ENCODE results near the gene NELL2.
"Not testable (repeated sequence)": the region's sequence is repeated elsewhere in the genome, so short reads cannot be mapped to it uniquely, and the experiment has no call there.

NELL2 gene

DNA sequence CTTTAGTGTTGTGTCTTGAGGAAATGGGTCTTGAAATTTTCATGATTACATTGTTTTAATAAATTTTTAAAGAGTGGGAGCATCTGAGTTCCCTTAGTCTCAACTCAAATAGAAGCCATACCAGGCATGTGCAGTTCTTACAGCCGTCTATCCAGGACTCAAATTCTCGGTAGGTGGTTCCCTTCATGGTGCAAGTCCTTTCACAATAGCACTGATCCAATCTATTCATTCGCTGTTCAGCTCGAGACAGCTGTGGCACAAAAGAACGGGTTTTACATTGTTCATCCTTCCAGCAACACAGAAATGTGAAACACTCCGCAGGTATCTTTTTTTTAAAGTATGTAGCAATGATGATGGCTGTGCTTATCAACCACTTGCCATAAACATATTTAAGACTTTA, 100.2 kb downstream of the NELL2 start:
- DNase-seq: no peak

DNA sequence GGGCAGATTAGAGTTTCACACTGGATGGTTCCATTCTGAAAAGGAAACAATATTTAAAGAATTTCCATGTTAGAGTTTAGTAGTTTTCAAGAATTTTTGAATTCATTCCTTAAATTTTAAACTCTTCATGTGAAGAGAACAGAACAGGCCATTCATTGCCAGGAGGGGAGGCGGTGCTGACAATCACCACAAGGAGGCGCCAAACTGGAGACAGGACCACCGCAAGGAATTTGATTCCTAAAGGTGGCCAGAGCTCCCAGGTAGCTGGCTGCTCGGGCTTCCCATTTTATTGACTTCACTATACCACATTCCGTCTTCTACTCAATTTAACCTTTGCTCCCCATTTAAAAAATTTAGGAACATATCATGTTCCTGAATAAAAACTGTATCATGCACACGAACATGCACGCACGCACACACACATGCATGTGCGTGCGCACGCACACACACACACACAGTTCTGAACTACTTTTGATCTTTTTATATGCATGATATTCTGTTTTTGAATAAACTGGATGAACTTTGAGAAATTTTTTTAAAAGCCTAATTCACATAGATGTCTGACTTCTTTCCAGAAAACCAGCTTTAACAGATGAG, 101.2 kb downstream of the NELL2 start:
- no peak for DNase-seq

DNA sequence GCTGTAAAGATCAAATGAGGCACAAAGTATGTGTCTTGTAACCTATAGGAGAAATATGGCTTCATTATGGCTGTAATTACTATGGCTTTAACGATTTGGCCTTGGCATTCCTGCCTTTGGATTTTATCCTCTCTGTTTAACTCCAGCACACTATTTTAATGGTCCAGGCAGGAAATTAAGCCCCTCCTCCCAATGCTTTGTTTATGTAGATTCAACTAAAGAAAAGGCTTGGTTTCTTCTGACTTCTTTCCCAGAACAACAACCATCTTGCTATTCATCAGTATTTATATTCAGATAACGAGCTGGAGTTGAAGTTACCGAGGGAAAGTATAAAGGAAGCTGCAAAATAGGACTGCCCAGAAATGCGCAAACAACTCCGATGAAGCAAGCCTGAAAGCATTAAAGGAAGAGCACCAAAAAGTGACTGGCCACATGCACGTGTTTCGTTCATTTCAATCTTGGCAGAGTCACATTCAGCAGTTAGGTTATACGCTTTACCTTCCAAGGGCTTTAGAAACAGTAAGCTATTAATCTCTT, 104.6 kb downstream of the NELL2 start:
- DNase-seq: no peak

DNA sequence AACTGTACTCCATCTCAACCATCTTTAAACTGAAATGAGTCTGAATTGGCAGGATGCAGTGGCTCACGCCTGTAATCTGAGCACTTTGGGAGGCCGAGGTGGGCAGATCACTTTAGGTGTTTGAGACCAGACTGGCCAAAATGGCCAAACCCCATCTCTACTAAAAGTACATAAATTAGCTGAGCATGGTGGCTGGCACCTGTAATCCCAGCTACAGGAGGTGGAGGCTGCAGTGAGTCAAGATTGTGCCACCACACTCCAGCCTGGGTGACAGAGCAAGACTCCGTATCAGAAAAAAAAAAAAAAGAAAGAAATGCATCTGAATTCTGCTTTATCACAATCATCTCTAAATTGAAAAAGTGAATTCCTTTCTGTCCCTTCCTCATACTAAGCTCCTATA, 110.3 kb downstream of the NELL2 start:
- DNase-seq: no peak

DNA sequence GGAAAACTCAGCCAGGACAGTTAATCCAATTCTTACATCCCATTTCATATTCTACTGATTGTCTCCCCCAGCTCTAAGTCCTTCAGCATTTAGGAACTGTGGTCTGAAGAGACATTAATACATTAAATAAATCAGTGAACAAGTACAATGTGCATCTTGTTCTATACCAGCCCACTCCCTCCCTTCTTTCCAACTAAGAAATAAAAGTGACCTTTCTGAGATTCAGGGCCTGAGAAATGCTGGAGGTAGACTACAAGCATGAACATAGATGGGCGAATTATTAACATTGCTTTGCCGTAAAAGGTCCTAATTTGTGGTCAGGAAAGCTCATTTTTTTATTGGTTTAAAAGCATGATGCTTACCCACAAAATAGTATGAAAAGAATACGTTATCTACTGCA, 113.1 kb downstream of the NELL2 start:
- DNase-seq: no peak

DNA sequence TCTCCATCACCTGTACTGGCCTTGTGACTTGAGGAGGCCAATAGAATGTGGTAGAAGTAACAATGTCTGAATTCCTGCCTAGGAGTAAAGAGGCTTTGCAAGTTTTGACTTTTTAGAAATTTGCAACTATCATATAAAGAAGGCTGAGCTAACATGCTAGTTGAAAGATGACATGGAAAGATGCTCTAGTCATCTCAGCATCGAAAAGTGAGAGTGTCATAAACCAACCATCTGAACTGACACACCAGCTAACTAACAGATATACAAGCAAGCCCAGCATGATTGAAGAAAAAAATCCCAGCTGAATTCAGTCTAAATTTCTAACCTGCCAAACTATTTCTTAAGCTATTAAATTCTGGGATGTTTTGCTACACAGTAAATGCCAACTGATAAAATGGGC, 116.8 kb downstream of the NELL2 start:
- DNase-seq: no peak

DNA sequence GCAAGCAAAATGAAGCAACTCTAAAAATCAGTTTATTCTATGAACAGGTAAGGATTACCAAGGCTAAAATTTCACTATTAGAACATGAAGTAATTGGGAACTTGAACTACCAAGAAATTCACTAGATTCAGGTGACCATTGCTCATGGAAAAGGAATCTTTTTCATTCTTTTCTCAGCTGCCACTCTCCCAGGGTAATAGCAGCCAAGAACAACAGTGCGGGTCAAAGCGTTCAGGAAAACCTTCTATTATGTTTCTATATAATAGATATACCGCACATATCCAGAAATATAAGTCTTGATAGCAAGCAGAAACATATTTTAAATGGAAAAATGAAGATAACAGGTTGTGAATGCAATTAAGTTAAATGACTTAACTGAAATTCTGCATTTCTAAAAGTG, 125.6 kb downstream of the NELL2 start:
- no peak for DNase-seq

DNA sequence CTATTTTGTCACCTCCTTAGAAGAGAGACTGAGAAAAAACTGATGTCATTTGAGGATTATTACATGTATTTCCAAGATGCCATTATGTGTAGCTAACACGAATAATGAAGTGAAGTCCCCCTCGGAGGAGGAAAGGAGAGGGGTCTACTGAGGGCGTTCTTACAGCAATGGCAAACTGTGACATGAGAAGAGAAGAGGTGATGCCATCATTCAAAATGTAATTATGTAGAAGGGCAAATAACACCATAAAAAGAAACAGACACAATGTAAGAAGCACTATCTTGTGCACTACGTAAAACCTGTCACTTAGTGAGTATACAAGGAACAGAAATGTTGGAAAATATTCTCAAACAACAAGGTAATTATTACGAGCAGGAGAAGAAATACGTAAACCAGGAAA, 126.5 kb downstream of the NELL2 start:
- DNase-seq: no peak

DNA sequence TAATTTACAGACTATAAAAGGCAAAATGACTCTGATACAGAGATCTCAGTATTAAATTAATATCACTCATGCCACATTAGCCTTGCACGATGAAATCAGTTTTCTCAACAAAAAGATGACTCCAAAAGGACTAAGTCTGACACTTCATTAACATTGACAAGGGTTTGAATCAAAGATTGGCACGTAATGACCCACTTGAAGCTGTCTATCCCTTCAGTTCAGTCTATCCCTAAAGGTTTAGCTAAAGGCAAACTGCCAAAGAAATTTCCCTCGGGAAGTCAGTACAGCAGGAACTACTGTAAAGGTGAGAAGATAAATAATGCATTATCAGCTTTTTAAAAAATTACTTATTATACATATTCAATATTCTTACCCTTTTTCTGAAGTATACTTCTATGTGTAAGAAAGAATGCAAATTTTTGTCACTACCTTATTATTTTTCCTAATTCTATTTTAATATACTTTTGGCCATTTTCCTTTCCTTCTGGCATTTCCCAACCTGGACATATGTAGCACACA, 127.1 kb downstream of the NELL2 start:
- no peak for DNase-seq

DNA sequence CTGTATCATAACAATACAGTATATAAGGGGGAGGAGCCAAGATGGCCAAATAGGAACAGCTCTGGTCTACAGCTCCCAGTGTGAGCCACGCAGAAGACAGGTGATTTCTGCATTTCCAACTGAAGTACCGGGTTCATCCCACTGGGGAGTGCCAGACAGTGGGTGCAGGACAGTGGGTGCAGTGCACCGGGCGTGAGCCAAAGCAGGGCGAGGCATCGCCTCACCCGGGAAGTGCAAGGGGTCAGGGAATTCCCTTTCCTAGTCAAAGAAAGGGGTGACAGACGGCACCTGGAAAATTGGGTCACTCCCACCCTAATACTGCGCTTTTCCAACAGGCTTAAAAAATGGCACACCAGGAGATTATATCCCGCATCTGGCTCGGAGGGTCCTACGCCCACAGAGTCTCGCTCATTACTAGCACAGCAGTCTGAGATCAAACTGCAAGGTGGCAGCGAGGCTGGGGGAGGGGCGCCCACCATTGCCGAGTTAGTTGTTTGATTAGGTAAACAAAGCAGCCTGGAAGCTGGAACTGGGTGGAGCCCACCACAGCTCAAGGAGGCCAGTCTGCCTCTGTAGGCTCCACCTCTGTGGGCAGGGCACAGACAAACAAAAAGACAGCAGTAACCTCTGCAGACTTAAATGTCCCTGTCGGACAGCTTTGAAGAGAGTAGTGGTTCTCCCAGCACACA, 134.7 kb downstream of the NELL2 start:
- DNase-seq: not testable (repeated sequence)

DNA sequence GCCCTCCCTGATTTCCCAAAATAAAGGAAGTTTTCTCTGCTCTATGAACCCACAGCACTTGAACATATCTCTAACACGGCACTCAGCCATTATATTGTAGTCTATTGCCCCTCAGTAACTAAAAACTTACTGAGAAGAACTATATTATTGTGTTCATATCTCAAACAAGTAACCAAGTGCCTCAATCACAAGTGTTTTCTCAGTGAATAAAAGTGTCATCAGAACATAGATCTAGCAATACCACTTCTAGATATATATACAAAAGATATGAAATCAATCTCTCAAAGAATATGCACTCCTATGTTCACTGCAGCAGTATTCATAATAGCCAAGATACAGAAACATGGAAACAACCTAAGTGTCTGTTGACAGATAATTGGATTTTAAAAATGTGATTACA, 138.1 kb downstream of the NELL2 start:
- no peak for DNase-seq

DNA sequence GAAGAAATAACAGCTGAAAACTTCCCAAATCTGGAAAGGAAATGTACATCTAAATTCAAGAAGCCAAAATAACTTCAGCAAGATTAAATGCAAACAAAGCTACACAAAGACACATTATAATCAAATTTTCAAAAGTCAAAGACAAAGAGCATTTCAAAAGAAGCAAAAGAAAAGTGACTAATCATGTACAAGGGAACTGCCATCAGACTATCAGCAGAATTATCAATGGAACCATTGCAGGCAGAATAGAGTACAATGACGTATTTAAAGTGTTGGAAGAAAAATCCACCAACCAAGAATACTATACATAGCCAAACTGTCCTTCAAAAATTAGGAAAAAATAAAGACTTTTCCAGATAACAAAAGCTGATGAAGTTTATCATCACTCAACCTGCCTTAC, 147.5 kb downstream of the NELL2 start:
- DNase-seq: no peak

DNA sequence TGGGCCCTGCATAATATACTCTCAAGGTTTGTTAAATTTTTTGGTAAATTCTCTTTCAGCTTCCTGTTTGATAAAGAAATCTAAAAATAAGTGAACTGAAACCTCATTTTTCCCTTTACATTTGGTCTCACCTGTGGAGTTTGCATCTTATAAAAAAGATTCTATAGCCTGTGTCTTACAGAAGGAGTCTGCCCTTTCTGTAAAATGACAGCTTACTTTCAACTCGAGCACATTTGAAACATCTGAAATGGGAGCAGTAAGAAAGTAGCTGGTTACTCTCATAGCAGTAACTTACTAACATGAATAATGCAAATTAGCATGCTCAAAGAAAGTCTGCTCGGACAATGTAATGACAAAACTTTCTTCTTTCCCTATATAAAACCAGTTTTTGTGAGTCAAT, 155.8 kb downstream of the NELL2 start:
- no peak for DNase-seq

DNA sequence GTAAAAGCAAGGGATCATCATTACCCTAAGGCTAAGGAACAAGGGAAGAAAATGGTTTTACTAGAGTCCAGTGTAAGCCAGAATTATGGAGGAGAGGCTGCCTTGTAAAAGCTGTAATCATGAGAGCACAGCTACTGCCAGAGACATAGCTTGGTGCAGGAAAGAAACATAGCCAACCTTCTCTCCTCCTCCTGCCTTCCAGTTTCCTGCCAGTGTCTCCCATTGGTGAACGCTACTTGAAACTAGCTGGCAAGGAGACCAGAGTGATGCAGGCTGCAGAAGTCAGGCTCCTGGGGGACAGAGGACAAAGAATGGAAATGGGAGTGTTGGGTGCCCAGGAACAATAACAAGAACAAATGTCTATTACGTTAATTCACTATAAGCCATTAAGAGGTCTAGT, 158.5 kb downstream of the NELL2 start:
- DNase-seq: no peak

DNA sequence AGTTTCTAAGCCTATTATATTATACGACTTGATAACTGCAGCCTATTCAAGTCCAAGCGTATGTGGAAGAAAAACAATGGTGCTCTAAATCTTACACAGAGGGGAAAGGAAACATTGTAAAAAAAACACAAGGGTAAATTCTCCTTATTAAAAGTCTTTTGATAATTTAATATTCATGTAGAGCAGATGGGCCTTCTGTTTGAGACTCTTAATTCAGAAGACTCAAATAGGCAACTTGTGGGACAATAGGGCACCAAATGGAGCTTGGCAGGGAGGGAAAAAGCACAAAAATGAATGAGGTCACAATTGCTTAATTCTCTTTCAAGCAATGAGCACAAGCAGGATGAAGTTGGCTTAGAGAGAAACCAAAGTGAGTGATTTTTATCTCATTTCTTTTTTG, 159.4 kb downstream of the NELL2 start:
- no peak for DNase-seq

DNA sequence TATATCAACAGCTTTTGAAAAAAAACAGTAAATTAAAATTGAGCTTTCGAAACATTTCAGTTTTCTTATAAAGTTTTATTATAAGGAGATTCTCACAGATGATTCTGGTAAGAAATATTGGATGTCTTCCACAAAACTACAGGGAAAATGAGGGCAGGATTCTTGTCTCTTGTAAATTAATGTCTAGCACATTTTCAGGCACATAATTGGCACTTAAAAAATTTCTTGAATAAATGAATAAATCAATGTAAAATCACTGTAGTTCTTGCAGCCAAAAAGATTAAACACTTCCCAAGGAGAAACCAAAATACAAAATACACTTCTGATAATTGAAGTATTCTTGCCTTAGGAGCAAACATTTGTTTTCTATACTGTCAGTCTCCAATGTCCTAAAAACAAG, 164.4 kb downstream of the NELL2 start:
- DNase-seq: no peak

DNA sequence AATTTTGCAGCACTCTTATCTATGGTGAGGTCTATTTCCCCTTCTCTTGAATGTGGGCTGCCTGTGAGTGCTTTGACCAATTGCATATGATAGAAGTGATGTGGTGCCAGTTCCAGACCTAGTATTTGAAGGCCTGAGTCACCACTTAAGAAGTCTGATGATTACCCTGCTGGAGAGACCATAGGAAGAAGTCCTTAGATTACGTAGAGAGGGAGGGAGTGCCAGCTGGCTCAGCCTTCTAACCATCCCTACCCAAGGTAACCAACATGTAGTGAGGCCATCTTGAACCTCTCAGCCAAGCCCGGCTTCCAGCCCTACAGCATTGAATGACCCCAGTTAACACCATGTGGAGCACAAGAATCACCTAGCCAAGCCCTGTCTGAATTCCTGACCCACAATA, 166.9 kb downstream of the NELL2 start:
- DNase-seq: no peak

DNA sequence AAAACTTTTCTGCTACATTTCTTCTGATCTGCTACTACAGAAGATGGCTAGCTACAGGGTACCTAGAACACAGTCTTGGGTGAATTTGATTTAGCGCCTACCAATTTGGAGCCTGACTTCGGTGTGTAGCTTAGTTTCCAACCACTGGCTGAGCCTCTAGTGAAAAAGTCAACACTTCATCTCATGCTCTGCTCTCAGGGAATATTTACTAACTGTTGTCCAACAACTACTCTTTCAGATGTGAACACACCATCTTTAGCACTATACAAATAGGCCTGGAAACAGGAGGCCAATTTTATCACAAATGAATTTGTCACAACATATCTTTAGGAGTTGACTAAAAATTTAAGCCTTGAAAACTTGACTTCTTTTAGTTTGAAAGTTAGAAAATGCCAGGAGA, 167.9 kb downstream of the NELL2 start:
- no peak for DNase-seq

DNA sequence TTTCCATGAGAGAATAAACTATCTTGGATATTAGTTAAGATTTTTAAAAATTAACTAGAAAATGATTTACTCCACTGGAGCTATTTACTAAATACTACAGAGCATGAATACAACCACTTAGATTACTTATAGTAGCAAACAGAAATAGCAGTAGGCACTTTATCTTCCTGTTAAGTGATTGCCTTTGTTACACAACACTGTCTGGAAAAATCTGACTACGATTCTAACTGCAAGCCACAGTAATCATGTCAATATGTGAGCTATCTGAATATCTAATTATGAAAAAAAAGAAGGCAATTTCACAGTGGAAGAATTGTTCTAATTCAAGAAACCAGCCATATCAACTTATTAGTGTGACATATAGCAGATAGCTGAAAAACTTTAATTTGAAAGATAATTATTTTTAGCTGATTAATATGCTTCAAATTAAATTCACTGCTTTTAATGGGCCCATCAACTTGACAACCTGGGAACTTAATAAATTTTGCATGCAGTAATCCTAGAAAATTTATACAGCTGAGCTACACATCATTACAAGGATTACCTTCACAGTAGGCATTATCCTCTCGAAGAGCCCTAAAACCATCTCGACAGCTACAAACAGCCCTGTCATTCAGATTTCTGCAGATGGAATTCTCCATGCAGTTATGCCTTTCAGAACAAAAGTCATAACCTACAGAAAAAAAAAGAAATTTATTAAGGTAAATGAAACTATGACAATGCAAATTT, 172.8 kb downstream of the NELL2 start:
- DNase-seq: no peak

DNA sequence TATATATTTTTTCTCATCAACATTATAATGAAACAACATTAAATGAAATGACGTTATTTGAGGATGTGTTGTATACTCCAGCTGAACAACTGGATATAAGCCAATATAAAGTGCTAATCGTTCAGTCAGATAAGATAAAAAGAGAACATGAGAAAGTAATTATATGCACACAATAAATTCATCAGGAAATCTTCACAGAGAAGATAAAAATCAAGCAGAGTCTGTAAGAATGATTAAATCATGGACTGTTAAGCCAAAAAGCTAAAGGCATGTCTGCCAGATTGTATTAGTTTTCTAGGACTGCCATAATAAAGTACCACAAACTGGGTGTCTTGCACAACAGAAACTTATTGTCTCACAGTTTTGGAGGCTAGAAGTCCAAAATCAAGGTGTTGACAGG, 178.6 kb downstream of the NELL2 start:
- no peak for DNase-seq

DNA sequence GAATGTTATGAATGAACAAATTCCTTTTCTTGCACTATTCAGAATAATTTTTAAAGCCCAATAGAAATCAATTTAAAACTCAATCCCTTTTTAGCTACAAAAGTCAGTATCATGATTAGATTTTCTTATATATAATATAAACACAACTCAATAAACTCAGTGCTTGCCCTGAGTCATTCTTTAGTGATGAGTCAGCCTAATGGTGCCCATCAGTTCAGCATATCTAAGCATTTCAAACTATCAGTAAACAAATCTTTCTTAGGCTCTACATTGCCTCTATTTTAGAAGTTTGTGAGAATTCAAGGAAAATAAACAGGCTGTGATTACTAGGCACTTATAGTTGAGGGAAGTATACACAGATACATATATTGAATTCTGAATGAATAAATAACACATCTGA, 179.6 kb downstream of the NELL2 start:
- DNase-seq: no peak

DNA sequence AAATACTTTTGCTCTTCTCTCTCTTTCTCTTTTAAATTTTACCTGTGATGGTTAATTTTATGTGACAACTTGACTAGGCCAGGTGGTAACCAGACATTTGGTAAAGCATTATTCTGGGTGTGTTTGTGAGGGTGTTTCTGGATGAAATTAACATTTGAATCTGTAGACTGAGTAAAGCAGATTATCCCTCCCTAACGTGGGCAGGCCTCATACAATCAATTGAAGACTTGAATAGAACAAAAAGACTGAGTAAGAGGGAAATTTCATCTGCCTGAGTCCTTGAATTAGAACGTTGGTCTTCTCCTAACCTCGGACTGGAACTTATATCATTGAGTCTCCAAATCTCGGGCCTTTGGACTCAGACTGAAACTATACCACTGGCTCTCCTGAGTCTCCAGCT, 182.1 kb downstream of the NELL2 start:
- no peak for DNase-seq

DNA sequence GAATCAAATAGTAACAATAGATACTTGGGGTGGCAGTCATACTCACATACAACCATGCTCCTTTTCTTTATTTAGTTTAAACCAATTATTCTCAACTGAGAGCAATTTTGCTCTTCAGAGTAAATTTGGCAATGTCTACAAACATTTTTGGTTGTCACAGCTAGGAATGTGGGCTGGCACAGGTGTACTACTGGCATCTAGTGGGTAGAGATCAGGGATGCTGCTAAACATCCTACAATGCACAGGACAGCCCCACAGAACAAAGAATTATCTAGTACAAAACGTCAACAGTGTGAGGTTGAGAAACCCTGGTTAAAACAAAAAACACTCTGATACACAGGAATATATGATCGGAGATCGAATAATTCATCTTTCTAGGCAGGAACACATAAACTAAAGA, 186.5 kb downstream of the NELL2 start:
- DNase-seq: no peak

DNA sequence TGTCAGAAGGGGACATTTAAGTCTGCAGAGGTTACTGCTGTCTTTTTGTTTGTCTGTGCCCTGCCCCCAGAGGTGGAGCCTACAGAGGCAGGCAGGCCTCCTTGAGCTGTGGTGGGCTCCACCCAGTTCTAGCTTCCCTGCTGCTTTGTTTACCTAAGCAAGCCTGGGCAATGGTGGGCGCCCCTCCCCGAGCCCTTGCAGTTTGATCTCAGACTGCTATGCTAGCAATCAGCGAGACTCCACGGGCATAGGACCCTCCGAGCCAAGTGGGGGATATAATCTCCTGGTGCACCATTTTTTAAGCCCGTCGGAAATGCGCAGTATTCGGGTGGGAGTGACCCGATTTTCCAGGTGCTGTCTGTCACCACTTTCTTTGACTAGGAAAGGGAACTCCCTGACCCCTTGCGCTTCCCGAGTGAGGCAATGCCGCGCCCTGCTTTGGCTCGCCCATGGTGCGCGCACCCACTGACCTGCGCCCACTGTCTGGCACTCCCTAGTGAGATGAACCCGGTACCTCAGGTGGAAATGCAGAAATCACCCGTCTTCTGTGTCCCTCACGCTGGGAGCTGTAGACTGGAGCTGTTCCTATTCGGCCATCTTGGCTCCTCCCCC, 189.2 kb downstream of the NELL2 start:
- DNase-seq: not testable (repeated sequence)

All from NCI-H1417 treated with DMSO at 0.1 percent for 48 hours (cell line).